GM18498 (cell line): Measurements from ENCODE around the gene PVRIG.
"Not testable (repeated sequence)": the region's sequence is repeated elsewhere in the genome, so short reads cannot be mapped to it uniquely, and the experiment has no call there.

Source experiments
- ATAC-seq: cut with Tn5 transposase; IDR thresholded peaks from one replicate; pipeline ENCODE4 v1.9.1; 2021; ENCODE audit warnings: mild to moderate bottlenecking, moderate library complexity; ENCODE audit not compliant: unreplicated experiment

The PVRIG gene

DNA sequence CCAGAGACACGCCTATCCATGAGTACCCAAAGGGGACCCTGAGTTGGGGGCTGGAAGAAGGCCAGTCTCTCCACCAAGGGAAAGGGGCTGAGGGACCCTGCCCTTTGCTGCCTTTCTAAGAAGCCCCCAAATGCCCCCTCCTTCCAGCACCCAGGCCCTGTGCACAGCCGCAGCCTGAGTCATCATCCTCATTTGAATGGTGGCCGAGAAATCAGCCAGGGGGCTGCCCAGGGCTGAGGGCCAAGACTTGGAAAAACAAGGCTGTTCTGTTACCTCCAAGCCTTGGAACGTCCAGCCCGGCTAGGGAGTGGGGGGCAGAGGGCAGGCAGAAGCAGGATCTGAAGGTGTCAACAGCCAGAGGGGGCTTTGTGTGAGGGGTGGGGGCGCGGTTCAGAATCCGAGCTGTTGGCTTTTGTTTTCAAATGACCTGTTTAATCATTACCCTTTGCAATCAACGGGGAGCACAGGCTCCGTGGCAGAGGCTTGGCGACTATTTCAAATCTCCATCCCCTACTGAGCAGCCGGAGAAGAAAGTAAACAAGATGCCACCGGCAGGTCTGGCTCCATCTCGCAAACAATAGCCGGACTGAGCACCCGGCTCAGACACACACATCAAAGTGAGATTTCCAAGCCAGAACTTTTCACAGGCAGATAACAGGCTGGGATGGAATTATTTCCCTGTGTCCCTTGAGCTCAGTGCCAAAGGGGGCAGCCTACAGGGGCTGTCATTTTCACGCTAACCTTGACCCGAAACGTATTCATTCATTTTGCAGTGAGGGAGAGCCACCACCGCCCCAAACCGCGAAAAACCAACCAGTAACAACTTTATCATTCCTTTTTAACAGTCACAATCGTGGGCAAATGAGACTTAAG, 50.5 kb downstream of the PVRIG start:
- not testable (repeated sequence) for ATAC-seq
